Dermis blood vessel endothelial cell (primary cell): ENCODE data around the gene ULK4. TPM values are rescaled to one million over a fixed set of nuclear protein-coding genes. Genes with fewer than 3 reads are reported as not detected.
A peak's percentile ranks its signal among the peaks of the same experiment; 100 is the strongest.
"Not testable (repeated sequence)": the region's sequence is repeated elsewhere in the genome, so short reads cannot be mapped to it uniquely, and the experiment has no call there.

Experiments
- DNase-seq: peaks from one replicate; pipeline ENCODE4 v3.0.0; 2010
- total RNA-seq: library from RNA; depleted of rRNA; stranded (reverse); fragments of >200 nt; gene quantifications from 2 replicates; pipeline ENCODE4 v1.2.3, GENCODE V29; 2014

The ULK4 gene
- 6.3 and 25.2 TPM in 2 replicates for total RNA-seq

DNA sequence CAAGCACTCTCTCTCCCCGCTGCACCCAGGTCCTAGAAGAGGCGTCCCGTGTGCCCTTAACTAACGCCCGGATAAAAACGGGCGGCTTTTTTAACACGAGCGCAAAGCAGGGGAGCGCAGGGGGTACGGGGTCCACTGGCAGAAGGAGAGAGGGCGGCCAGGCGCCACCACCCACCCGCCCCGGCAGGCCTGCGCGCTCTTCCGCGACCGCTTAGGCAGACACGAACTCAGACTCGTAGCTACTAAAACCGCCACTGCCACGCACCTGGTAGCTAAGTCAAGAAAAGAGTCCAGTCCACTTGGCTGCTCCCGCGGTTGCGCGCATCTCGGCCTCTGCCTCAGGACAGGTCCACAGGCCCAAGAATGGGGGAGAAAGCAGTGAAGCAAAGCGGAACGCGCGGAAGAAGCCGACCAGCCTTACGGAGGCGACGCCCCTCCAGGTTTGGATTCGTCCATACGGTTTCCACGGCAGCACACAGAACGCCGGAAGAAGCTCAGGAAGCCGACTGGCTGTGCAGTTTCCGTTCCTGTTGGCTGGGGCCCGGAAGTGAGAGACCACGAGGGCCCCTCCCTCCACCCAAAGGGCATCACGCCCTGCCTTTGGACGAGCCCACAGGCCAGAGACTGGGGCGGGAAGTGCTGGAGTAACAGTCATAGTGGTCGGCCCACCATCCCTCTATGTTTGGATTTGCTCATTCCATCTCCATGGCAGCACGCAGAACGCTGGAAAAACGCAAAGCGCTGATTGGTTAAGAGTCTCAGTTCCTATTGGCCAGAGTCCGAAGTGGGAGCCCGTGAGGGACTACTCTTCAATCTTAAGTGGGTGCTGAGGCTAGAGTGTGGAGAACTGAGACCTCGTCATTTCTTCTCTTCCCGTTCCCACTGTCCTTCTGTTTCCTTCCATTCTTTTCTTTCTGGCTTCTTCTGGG lies at the start of gene ULK4:
ULK4 (minus strand) TSS at position 353 of the 929 bp plus-strand sequence. CDS start 7,344 bp downstream, outside the sequence.
- peak; percentile 100 for DNase-seq

DNA sequence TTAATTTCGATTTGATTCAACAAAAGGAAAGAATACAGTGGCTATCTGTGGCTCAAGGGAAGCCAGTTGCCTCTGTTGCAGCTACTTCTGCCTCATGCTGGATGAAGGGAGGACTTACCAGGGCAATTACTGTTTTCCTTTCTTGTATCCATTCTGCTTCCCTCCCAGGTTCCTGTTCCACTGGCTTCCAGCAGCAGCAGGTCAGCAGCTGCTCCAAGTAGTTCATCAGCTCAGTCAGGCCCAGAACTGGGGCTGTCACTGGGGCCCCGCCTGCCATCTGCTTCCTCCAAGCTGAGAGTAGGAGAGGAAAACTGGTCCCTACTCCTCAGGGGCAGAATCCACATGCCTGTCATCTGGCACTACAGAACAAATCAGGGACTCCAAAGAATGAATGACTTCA lies 48.6 kb upstream of the ULK4 start:
- peak; percentile 26 for DNase-seq

DNA sequence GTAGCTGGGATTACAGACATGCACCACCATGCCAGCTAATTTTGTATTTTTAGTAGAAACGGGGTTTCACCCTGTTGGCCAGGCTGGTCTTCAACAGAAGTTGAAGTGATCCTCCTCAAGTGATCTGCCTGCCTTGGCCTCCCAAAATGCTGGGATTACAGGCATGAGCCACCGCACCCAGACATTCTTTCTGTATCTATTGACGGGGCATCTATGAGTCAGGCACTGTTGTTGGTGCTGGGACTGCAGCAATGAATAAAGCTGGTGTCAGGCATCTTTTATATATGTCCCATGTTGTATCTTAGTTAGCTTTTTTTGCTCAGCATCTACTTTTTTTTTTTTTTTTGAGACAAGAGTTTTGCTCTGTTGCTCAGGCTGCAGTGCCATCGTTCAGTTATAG lies 47.6 kb upstream of the ULK4 start:
- no peak for DNase-seq

DNA sequence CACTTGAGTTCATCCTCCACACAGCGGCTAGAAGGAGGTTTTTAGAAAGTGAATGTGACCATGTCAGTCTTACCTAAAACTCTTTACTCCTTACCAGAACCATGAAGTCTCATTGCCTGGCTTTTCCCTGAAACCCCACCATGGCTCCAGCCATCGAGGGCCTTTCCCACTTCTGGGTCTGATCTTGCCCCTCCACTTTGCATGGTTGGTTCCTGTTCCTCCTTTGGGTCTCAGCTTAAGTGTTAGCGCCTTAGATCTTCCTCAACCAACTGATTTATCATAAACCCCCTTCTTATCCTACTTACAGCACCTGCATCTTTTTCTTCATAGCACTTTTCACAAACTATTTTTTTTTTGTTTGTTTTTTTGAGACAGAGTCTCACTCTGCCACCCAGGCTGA lies 45.9 kb upstream of the ULK4 start:
- no peak for DNase-seq

DNA sequence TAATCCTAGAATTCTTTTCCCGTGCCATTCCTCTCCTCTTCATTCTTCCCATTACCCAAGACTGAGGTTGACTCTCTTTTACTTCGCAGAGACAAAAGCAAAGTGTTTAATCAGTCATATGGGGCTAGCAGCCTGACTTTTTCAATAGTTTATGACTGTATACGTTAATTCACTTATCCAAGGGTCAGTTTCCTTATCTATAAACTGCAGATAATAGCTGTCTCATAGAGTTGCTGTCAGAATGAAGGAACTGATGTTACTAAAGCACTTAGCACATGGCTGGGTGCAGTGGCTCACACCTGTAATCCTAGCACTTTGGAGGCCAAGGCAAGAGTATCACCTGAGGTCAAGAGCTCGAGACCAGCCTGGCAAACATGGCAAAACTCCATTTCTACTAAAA lies 43.5 kb upstream of the ULK4 start:
- no peak for DNase-seq

DNA sequence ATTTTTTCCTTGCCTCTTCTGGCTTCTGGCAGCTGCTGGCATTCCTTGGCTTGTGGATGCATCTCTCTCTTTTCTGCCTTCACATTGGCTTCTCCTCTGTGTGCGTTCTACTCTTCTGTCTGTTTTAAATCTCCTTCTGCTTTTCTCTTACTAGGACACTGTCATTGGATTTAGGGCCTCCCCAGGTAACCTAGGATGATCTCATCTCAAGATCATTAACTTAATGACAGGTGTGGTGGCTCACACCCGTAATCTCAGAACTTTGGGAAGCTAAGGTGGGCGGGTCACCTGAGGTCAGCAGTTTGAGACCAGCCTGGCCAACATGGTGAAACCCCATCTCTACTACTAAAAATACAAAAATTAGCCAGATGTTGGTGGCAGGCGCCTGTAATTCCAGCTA lies 40.9 kb upstream of the ULK4 start:
- no peak for DNase-seq

DNA sequence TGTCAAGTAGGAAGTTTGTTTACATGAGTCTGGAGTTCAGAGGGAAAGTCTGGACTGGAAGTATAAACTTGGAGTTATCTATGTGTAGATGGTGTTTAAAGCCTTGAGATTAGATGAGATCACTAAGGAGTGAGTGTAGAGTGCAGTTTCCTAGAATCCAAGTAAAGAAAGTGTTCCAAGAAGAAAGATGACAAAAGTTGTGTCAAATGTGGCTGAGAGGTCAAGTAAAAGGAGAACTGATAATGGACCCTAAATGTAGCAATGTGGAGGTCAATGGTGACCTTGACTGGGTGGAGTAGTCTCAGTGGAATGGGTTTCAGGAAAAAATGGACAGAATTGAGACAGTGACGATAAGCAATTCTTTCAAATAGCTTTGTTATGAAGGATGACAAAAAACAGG lies 39.9 kb upstream of the ULK4 start:
- DNase-seq: no peak

DNA sequence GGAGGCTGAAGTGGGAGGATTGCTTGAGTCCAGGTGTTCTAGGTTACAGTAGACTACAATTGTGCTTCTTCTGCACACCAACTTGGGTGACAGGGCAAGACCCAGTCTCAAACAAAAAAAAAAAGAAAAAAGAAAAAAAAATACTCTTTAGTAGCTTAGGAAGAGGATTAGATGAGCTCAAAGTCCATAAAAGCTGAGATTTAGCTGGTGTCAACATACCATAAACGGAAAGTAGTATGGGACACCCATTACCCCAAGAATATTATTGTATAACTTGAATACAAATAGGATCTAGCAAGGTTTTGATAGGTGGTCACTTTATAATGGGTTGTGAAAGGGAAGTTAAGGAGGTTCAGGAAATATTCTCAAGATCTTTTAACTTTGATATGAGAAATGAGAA lies 38.0 kb upstream of the ULK4 start:
- no peak for DNase-seq

DNA sequence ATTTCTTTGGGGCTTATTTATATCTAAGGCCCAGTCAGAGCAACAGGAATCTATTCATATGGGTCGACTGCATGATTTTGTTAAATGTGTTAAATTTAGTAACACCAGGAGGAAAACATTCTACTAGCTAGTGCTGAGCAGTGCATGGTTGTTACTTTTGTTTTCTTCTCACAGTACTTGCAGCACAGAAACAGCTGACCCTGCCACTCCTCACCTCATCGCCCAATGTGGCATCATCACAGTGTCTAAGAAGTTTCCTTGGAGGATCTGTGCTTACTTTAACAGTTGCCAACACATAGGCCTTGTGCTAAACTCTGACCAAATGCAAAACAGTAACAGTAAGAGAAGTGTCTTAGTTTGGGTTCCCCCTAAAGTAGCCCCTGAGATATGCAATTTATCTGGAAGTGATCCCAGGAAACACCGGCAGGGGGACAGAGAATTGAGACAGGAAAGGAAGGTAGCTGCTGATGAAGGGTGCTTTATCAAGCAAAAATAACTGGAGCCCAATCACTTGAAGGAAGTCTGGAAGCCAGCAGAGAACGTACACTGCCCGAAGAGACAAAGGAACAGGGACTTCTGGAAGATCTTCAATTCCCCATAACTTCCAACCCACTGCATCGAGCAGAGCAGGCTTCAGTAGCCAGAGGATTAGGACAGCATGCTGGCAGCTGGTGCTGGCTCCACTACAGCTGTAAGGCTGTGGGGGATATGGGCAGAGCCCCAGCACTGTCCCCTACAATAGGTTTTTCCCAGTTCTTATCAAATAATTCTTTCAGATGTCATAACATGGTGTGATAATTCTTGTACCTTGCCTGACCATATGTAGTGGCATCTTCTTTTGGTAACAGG lies 36.0 kb upstream of the ULK4 start:
- DNase-seq: peak; percentile 32

DNA sequence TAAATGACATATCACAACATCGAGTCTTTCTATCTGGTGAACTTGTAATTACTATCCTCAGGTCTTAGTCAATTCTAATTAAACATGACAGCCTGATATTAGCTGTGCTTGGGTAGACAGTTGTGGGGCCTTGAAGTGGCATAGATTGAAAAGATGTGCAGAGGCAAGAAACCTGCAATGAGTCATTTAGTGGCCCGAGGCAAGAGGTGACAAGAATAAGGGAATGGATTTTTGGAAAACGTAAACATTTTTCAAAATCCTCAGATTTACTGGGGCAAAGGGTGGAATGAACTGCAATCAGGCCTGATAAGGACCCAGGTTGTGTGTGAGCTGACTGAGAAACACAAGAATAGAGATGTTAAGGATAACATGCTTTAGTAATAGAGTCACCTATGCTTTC lies 29.5 kb upstream of the ULK4 start:
- DNase-seq: no peak

DNA sequence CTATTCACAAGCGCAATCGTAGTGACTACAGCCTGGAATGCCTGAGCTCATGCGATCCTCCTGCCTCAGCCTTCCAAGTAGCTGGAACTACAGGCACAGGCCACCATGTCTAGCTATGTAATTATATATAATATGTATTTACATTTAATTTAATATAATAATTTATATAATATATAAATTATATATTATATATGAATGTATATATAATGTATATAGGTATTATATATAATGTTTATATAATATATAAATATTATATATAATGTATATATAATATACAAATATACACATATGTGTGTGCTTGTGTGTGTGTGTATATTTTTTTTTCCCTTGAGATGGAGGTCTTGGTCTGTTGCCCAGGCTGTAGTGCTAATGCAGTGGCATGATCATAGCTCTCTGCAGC lies 27.6 kb upstream of the ULK4 start:
- no peak for DNase-seq

DNA sequence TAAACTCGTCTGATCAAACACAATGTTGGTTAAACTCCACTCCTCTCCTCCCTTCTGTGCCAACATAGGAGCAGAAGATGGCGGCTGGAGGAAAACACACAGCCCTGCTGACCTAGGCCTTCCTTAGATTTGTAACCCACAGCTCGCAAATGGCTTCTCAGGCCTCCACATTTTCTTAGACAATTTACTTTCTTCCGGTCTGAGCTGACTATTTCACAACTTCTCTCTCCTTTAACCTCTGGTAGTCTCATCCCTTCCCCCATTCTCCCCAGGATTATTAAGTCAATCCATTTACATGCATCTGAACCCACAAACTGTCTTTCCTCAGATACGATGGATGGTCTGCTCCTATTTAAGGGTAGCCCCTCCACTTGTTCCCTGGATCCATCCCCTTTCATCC lies 25.7 kb upstream of the ULK4 start:
- DNase-seq: no peak

DNA sequence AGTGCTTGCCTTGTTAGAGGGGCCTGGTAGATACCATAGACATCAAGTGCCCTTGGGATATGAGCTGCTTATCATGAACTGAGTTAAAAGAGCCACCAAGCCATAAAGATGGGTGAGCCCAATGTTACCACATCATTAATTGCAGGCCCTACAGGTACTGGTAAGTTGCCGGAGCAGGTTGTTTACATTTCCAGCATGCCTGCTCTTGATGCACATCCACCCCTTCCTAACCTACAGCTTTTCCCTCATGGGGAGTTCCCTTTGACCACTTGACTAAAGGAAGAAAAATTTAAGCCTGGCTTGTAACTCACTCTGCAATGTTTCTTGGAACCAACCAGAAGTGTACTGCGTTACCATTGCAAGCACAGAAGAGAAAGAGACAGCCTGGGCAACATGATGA lies 24.7 kb upstream of the ULK4 start:
- DNase-seq: no peak

DNA sequence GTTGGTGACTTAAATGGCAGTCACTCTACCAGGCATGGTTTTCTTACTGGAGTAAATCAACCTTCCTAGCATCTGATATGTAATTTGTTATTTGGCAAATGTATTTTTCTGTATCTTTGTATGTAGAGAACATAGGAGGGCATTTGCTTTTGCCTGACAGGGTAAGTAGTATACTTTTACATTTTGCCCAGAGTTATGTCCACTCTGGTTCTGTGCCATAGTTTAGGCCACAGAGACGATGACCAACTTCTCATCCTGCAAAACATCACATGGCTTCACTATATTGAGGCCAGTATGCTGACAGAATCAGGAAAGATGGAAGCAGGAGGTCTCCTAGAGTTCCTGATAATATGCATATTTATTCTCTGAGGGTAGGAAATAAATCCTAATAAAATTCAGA lies 23.1 kb upstream of the ULK4 start:
- DNase-seq: no peak

DNA sequence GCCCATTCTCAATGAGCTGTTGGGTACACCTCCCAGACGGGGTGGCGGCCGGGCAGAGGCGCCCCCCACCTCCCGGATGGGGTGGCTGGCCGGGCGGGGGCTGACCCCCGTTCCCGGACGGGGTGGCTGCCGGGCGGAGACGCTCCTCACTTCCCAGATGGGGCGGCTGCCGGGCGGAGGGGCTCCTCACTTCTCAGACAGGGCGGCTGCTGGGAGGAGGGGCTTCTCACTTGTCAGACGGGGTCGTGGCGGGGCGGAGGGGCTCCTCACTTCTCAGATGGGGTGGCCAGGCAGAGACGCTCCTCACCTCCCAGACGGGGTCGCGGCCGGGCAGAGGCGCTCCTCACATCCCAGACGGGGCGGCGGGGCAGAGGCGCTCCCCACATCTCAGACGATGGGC lies 21.2 kb upstream of the ULK4 start:
- DNase-seq: not testable (repeated sequence)

DNA sequence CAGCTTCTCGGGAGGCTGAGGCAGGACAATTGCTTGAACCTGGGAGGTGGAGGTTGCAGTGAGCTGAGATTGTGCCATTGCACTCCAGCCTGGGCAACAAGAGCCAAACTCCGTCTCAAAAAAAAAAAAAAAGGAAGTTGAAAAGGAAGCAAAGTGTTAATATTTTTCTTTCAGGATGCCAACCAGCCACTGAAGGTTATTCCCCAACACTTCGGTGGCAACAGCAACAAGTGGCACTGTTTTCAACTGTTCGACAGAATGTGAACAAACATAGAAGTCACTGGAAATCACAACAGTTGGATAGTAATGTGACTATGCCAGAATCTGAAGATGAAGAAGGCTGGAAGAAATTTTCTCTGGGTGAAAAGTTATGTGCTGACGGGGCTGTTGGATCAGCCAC lies 15.5 kb upstream of the ULK4 start:
- DNase-seq: not testable (repeated sequence)

DNA sequence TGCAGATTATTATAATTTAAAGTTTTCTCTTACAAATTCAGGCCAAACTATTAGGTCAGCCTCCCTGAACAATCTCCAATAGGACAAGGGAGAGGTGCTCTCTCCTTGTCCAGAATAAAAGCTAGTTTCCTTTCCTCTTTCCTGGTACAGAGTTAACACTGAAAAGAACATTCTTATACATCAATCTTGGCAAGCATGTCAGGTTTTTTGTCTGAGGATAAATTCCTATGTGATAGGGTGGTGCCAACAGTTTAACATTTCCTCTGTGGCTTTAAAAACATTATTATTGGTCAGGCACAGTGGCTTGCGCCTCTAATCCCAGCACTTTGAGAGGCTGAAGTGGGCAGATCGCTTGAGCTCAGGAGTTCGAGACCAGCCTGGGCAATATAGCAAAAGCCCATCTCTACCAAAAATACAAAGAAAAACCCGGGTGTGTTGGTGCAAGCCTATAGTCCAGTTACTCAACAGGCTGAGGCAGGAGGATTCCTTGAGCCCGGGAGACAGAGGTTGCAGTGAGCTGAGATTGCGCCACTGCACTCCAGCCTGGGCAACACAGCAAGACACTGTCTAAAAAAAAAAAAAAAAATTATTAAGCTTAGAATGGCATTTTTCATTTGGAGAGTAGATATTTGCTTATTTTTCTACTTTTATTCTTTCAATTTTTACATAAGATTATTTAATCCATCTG lies 13.7 kb upstream of the ULK4 start:
- DNase-seq: peak; percentile 66

DNA sequence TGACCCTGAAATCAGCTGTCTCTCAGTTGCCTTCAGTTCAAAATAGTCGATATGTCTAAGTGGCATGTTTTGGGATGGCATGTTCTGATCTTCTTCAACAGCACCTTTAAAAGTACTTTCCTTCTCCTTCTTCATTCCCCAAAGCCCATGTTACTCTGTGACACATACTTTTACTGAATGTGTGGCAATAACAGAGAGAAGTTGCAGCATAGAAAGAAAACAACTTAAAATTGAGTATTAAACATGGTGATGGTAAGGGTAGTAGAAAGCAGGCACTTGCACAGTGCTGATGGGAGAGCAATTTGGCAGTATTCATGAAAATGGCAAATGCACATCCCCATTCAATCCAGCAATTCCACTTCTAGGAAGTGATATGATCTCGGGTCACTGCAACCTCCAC lies 12.3 kb upstream of the ULK4 start:
- DNase-seq: no peak

DNA sequence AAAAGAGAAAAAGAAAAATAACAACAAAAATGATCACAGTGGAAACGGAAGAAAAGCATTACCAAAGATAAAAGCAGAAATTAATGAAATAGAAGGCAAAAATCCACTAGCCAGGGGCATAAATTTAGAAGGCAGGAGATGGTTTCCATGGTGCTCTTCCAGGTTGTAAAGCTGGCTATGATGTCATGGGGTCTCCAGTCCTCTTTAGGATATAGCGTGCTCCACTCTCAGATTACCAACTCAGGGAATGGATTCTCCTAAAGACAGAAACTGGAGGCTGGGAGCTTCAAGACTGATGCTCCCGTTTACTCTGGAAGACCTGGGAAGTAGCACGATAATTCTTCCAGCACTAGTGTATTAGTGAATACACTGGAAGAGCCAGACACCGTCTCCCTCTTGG lies 10.9 kb upstream of the ULK4 start:
- DNase-seq: no peak

DNA sequence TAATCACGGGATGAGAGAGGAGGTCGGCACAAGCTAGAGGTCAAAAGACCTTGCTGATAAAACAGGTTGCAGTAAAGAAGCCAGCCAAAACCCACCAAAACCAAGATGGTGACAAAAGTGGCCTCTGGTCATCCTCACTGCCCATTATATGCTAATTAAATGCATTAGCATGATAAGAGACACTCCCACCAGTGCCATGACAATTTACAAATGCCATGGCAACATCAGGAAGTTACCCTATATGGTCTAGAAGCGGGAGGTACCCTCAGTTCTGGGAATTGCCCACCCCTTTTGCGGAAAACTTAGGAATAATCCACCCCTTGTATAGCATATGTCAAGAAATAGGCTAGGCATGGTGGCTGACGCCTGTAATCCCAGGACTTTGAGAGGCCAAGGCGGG lies 4.3 kb upstream of the ULK4 start:
- no peak for DNase-seq

DNA sequence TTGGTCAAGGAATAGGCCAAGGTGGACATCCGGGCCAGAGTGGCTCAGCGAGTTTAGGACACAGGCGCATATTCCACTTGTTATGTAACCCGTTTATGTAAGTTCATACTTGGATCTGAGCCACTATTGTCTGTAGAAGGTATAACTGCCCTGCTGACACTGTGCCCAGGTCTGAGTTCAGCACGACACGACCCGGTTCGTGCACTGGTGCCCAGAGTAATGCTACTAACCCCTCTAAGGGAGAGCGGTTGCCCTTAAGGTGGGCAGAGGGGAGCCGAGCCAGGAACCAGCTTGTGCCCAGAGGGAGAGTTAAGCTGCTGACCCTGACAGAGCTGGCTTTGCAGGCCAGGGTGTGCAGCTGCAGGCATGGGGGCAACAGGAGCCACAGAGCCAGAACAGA lies 1.9 kb upstream of the ULK4 start:
- no peak for DNase-seq

DNA sequence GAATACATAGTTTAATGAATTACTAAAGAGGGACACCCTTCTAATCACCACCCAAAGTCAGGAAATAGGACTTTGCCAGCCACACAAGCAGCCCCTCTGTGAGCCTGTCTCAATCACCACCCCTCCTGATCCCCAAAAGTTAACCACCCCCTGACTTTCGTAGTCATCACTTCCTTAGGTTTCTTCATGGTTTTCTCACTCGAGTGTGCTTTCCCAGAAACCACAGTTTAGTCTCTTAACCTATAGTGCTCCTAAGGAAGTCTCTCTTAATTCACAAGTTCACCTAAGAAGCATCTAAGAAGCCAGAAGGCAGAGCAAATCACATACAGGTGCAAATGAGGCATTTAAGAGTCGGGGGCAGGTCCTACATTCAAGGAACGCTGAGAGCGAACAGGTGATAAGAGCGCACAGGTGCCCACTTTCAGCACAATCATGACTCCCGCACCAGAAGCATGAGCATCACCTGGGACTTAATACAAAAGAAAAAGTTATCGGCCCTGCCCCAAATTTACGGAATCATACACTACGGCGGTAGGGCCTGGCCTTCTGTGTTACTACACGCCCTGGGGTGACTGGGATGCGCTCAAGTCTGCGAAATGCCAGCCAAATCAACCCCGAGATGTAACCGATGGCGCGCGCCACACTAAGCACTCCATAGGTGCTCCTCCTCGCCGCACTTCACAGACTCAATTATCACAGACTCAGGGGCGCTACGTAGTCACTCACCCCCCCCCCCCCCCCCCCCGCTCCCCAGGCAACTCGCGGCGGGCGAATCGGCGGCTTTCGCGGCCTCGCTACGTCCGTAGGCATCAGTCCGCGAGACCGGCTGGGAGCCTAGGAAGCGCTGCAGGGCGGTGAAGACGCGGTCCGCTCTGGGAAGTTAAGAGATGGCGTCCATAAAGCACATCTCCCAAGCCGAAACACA lies 815 bp downstream of the ULK4 start:
- DNase-seq: peak; percentile 84
